Osteoblast (primary cell): ENCODE measurements around the gene SLC15A5. TPM values are rescaled to one million over a fixed set of nuclear protein-coding genes. Genes with fewer than 3 reads are reported as not detected.

Experiments
- DNase-seq: peaks from one replicate; pipeline ENCODE4 v3.0.0; 2011; ENCODE audit warnings: low spot score, mixed read lengths; ENCODE audit not compliant: insufficient read length; ENCODE audit errors: missing footprints
- H2AFZ ChIP-seq: 2 replicates; pipeline ENCODE4 v1.6.0; 2011; ENCODE audit warnings: mild to moderate bottlenecking, low read length
- H3K27ac ChIP-seq: 2 replicates; pipeline ENCODE4 v1.5.1; 2011; ENCODE audit warnings: mild to moderate bottlenecking, low read depth, low read length, moderate library complexity
- H3K27me3 ChIP-seq: 2 replicates; pipeline ENCODE4 v1.6.0; 2012; ENCODE audit warnings: mild to moderate bottlenecking, control low read depth, inconsistent platforms, low read length, moderate library complexity; ENCODE audit not compliant: insufficient read depth
- H3K36me3 ChIP-seq: 2 replicates; pipeline ENCODE4 v1.5.1; 2011; ENCODE audit warnings: mild to moderate bottlenecking, low read length, control low read depth, moderate library complexity; ENCODE audit not compliant: insufficient read depth
- H3K4me1 ChIP-seq: 2 replicates; pipeline ENCODE4 v1.5.1; 2011; ENCODE audit warnings: mild to moderate bottlenecking, low read length, control low read depth, moderate library complexity; ENCODE audit not compliant: insufficient read depth
- H3K4me2 ChIP-seq: 2 replicates; pipeline ENCODE4 v1.6.0; 2011; ENCODE audit warnings: mild to moderate bottlenecking, low read length; ENCODE audit not compliant: insufficient read depth
- H3K4me3 ChIP-seq: fragments of 200-600 bp; sonication (generic); 3 replicates; pipeline ENCODE4 v1.5.1; 2012; ENCODE audit warnings: mild to moderate bottlenecking, low read length, inconsistent platforms; ENCODE audit not compliant: insufficient read depth
- H3K79me2 ChIP-seq: 2 replicates; pipeline ENCODE4 v1.6.0; 2012; ENCODE audit warnings: mild to moderate bottlenecking, low read length, control low read depth, inconsistent platforms; ENCODE audit not compliant: insufficient read depth
- H3K9me3 ChIP-seq: 2 replicates; pipeline ENCODE4 v1.5.1; 2011; ENCODE audit warnings: low read depth, low read length, control low read depth
- H4K20me1 ChIP-seq: 2 replicates; pipeline ENCODE4 v1.6.0; 2012; ENCODE audit warnings: mild to moderate bottlenecking, low read length, control low read depth; ENCODE audit not compliant: insufficient read depth
- CTCF ChIP-seq: IDR thresholded peaks from 2 replicates; pipeline ENCODE4 v1.5.1; 2011; ENCODE audit warnings: mild to moderate bottlenecking, low read depth, low read length, moderate library complexity; ENCODE audit errors: extremely low read depth
- total RNA-seq: library from RNA; depleted of rRNA; stranded (reverse); fragments of >200 nt; gene quantifications from 2 replicates; pipeline ENCODE4 v1.2.3, GENCODE V29; 2012

Gene SLC15A5
- total RNA-seq, 1 donor: not detected

GRCh38 chr12:16228067-16228466, 49.4 kb downstream of the SLC15A5 start:
- no peak overlapping the region for H2AFZ ChIP-seq
- no peak for DNase-seq
- no peak overlapping the region for H3K4me2 ChIP-seq
- no peaks in the 10 kb centered on the region for H3K9me3 ChIP-seq
- no peak overlapping the region for H3K27ac ChIP-seq
- H3K4me1 ChIP-seq: no peaks in the 10 kb centered on the region
- no peaks in the 10 kb centered on the region for H3K79me2 ChIP-seq
- H3K36me3 ChIP-seq: no peaks in the 10 kb centered on the region
- no peak for TF ChIP-seq CTCF
- H4K20me1 ChIP-seq: no peaks in the 10 kb centered on the region
- H3K27me3 ChIP-seq: no peaks in the 10 kb centered on the region
- H3K4me3 ChIP-seq: no peak overlapping the region

GRCh38 chr12:16225692-16226091, 51.8 kb downstream of the SLC15A5 start:
- no peak overlapping the region for H3K4me2 ChIP-seq

GRCh38 chr12:16224196-16224595, 53.3 kb downstream of the SLC15A5 start:
- Histone ChIP-seq H3K79me2 (no peaks in the 10 kb centered on the region), H3K4me3 (no peak overlapping the region), H3K27ac (no peak overlapping the region), H3K9me3 (no peaks in the 10 kb centered on the region), H2AFZ (no peak overlapping the region), H4K20me1 (no peaks in the 10 kb centered on the region), H3K4me1 (no peaks in the 10 kb centered on the region), H3K36me3 (no peaks in the 10 kb centered on the region), H3K4me2 (no peak overlapping the region), H3K27me3 (no peaks in the 10 kb centered on the region)
- no peak for DNase-seq
- no peak for TF ChIP-seq CTCF

More at GRCh38 chr12:16225692-16226091, 51.8 kb downstream of the SLC15A5 start:
- no peak for TF ChIP-seq CTCF
- no peaks in the 10 kb centered on the region for H3K36me3 ChIP-seq
- no peaks in the 10 kb centered on the region for H3K79me2 ChIP-seq
- no peak for DNase-seq
- no peaks in the 10 kb centered on the region for H4K20me1 ChIP-seq
- no peak overlapping the region for H3K4me3 ChIP-seq
- no peaks in the 10 kb centered on the region for H3K27me3 ChIP-seq
- no peak overlapping the region for H3K27ac ChIP-seq
- H3K9me3 ChIP-seq: no peaks in the 10 kb centered on the region
- no peak overlapping the region for H2AFZ ChIP-seq
- no peaks in the 10 kb centered on the region for H3K4me1 ChIP-seq

- H3K27ac ChIP-seq: no peak overlapping the region
- H3K4me3 ChIP-seq: no peak overlapping the region
- TF ChIP-seq CTCF: no peak
- no peaks in the 10 kb centered on the region for H4K20me1 ChIP-seq
- no peaks in the 10 kb centered on the region for H3K9me3 ChIP-seq
- H3K79me2 ChIP-seq: no peaks in the 10 kb centered on the region
- no peak overlapping the region for H2AFZ ChIP-seq
- H3K4me1 ChIP-seq: no peaks in the 10 kb centered on the region
- DNase-seq: no peak
- H3K36me3 ChIP-seq: no peaks in the 10 kb centered on the region
- H3K27me3 ChIP-seq: no peaks in the 10 kb centered on the region
- no peak overlapping the region for H3K4me2 ChIP-seq
Observed at GRCh38 chr12:16221776-16222175, 55.7 kb downstream of the SLC15A5 start.
